ENCODE measurements around the gene BRME1.

The BRME1 gene

GRCh38 chr19:13847407-13848339 lies 58.2 kb downstream of the BRME1 start (continued):
- TF ChIP-seq PATZ1 (tag by site-specific recombination; IDR thresholded peaks at IDR 0.05) (peak; percentile 93), GLIS2 (tag by site-specific recombination; IDR thresholded peaks at IDR 0.05) (peak; percentile 98), PRDM2 (tag by site-specific recombination; IDR thresholded peaks at IDR 0.05; ENCODE audit: borderline replicate concordance) (no peak), KLF10 (tag by site-specific recombination; IDR thresholded peaks at IDR 0.05) (peak; percentile 26; the same call in 1 of the 2 replicates), ZBTB11 (tag by site-specific recombination; conservative IDR thresholded peaks at IDR 0.05; ENCODE audit: low read depth) (peak; percentile 82), ZNF114 (tag by site-specific recombination; IDR thresholded peaks at IDR 0.05) (no peak)

- H3K36me3 ChIP-seq (ENCODE audit: control insufficient read depth in 2 of 2, insufficient read depth in 1 of 2, low read length in 2 of 2): no peaks in the 10 kb centered on the region
- ChIA-PET CTCF (interaction anchor here (0.6 to 1.8 kb wide), 4 partner anchors 16 to 277 kb away, joined by 3 to 13 read pairs (median 4); no protein-coding TSS in a partner anchor), POLR2A (interaction anchor here (0.6 to 2.4 kb wide), 8 partner anchors 10 to 115 kb away, joined by 3 to 18 read pairs (median 7); partner anchors contain the start of genes C19orf53 and ZSWIM4)
- peaks cover 34% of the 10 kb centered on the region for H3K4me1 ChIP-seq (ENCODE audit: control insufficient read depth, insufficient read depth, low read length)
- H3K9me3 ChIP-seq (ENCODE audit: control insufficient read depth, insufficient read depth, low read depth, low read length): no peaks in the 10 kb centered on the region
- peak overlapping the region; percentile 76 for H3K4me3 ChIP-seq (ENCODE audit: low read depth, low read length)
- peak overlapping the region; percentile 98 for H3K27ac ChIP-seq (ENCODE audit: extremely low read depth, low read depth, low read length)
- TF ChIP-seq ZNF580 (tag by site-specific recombination; IDR thresholded peaks at IDR 0.05) (peak; percentile 80), ZBTB1 (tag by site-specific recombination; IDR thresholded peaks at IDR 0.05) (no peak), MYNN (tag by site-specific recombination; IDR thresholded peaks at IDR 0.05; ENCODE audit: borderline replicate concordance) (no peak), KLF7 (tag by site-specific recombination; IDR thresholded peaks at IDR 0.05; ENCODE audit: borderline replicate concordance) (peak; percentile 78; the same call in 1 of the 2 replicates), ZIC2 (tag by site-specific recombination; IDR thresholded peaks at IDR 0.05) (peak; percentile 83), KLF16 (tag by site-specific recombination; IDR thresholded peaks at IDR 0.05) (peak; percentile 83), ZNF610 (tag by site-specific recombination; IDR thresholded peaks at IDR 0.05; ENCODE audit: borderline replicate concordance) (0 out of 2 replicates have a peak, but pooled peaks have one; percentile 17), ZNF394 (tag by site-specific recombination; IDR thresholded peaks at IDR 0.05; ENCODE audit: borderline replicate concordance) (peak; percentile 77), ZNF184 (tag by site-specific recombination; IDR thresholded peaks at IDR 0.05) (peak; percentile 90), ATF2 (tag by site-specific recombination; IDR thresholded peaks at IDR 0.05; ENCODE audit: low read depth) (peak; percentile 96), ZNF221 (tag by site-specific recombination; IDR thresholded peaks at IDR 0.05; ENCODE audit: borderline replicate concordance) (0 out of 2 replicates have a peak, but pooled peaks have one; percentile 67), ZXDB (tag by site-specific recombination; IDR thresholded peaks at IDR 0.05) (peak; percentile 56; the same call in 1 of the 2 replicates), ZNF146 (tag by site-specific recombination; IDR thresholded peaks at IDR 0.05) (peak; percentile 3; the same call in 1 of the 2 replicates)
Observed at GRCh38 chr19:13846557-13847406, 59.1 kb downstream of the BRME1 start.

Data from HEK293 (cell line).